Measurements from ENCODE around the gene ACTL6B. TPM values are rescaled to one million over a fixed set of nuclear protein-coding genes. Genes with fewer than 3 reads are reported as not detected.
A peak's percentile ranks its signal among the peaks of the same experiment; 100 is the strongest.

The ACTL6B gene
- total RNA-seq, 2 donors from 2014 or later, result not detected

- no peaks in the 10 kb centered on the region for H3K36me3 ChIP-seq (ENCODE audit: control insufficient read depth, insufficient read depth, low read length)
- Mint-ChIP-seq H3K4me1 (no peaks in the 10 kb centered on the region), H3K36me3 (ENCODE audit: low read depth) (no peaks in the 10 kb centered on the region), H3K4me3 (peak overlapping the region; percentile 31), H3K27me3 (ENCODE audit: insufficient read depth) (peaks cover 32% of the 10 kb centered on the region), H3K9me3 (no peaks in the 10 kb centered on the region), H3K27ac (no peak overlapping the region)
- no peaks in the 10 kb centered on the region for H3K4me1 ChIP-seq (ENCODE audit: control insufficient read depth, insufficient read depth, low read length)
- no peak overlapping the region for H3K4me3 ChIP-seq (ENCODE audit: low read length)
- H3K9me3 ChIP-seq (ENCODE audit: control insufficient read depth, low read length), result no peaks in the 10 kb centered on the region
- no peak for TF ChIP-seq CTCF (conservative IDR thresholded peaks at IDR 0.05)
- no peak overlapping the region for H3K27ac ChIP-seq (ENCODE audit: low read depth, low read length)
- DNase-seq, result no peak
- peaks cover 11% of the 10 kb centered on the region for H3K27me3 ChIP-seq (ENCODE audit: control insufficient read depth, insufficient read depth, low read length, poor library complexity, severe bottlenecking)
- 21 to 67% methylated on average over 1 to 3 of the region's 3 CpGs for WGBS, 2 experiments (ENCODE audit: insufficient coverage in 1 of 2, insufficient read length in 1 of 2)
- no peak overlapping the region for H3K9ac ChIP-seq (ENCODE audit: extremely low read depth, low read length, poor library complexity, severe bottlenecking)
Measured at GRCh38 chr7:100626055-100626454, 30.2 kb downstream of the ACTL6B start.

- Mint-ChIP-seq H3K4me3 (no peak overlapping the region), H3K27ac (no peak overlapping the region), H3K9me3 (no peaks in the 10 kb centered on the region), H3K4me1 (no peaks in the 10 kb centered on the region), H3K27me3 (ENCODE audit: insufficient read depth) (peaks cover 29% of the 10 kb centered on the region), H3K36me3 (ENCODE audit: low read depth) (no peaks in the 10 kb centered on the region)
- TF ChIP-seq CTCF (conservative IDR thresholded peaks at IDR 0.05), result no peak
- DNase-seq, result no peak
- Histone ChIP-seq H3K9me3 (ENCODE audit: control insufficient read depth, low read length) (no peaks in the 10 kb centered on the region), H3K9ac (ENCODE audit: extremely low read depth, low read length, poor library complexity, severe bottlenecking) (no peak overlapping the region), H3K36me3 (ENCODE audit: control insufficient read depth, insufficient read depth, low read length) (no peaks in the 10 kb centered on the region), H3K27ac (ENCODE audit: low read depth, low read length) (no peak overlapping the region), H3K27me3 (ENCODE audit: control insufficient read depth, insufficient read depth, low read length, poor library complexity, severe bottlenecking) (peaks cover 11% of the 10 kb centered on the region), H3K4me1 (ENCODE audit: control insufficient read depth, insufficient read depth, low read length) (no peaks in the 10 kb centered on the region), H3K4me3 (ENCODE audit: low read length) (no peak overlapping the region)
- WGBS, 2 experiments (ENCODE audit: insufficient coverage in 1 of 2, insufficient read length in 1 of 2), result 86 to 89% methylated on average over 11 to 15 of the region's 15 CpGs
Measured at GRCh38 chr7:100623951-100624824, 32.1 kb downstream of the ACTL6B start.

- Histone ChIP-seq H3K4me1 (ENCODE audit: control insufficient read depth, insufficient read depth, low read length) (no peaks in the 10 kb centered on the region), H3K4me3 (ENCODE audit: low read length) (no peak overlapping the region), H3K9ac (ENCODE audit: extremely low read depth, low read length, poor library complexity, severe bottlenecking) (no peak overlapping the region), H3K27me3 (ENCODE audit: control insufficient read depth, insufficient read depth, low read length, poor library complexity, severe bottlenecking) (peaks cover 11% of the 10 kb centered on the region), H3K9me3 (ENCODE audit: control insufficient read depth, low read length) (no peaks in the 10 kb centered on the region), H3K27ac (ENCODE audit: low read depth, low read length) (no peak overlapping the region), H3K36me3 (ENCODE audit: control insufficient read depth, insufficient read depth, low read length) (no peaks in the 10 kb centered on the region)
- H3K27ac Mint-ChIP-seq, result no peak overlapping the region
- no peak overlapping the region for H3K4me3 Mint-ChIP-seq
- H3K27me3 Mint-ChIP-seq (ENCODE audit: insufficient read depth), result peaks cover 16% of the 10 kb centered on the region
- WGBS, 2 experiments (ENCODE audit: insufficient coverage in 1 of 2, insufficient read length in 1 of 2), result 83 to 86% methylated on average over 7 to 8 of the region's 8 CpGs
- DNase-seq, result no peak
- H3K4me1 Mint-ChIP-seq, result no peaks in the 10 kb centered on the region
- H3K9me3 Mint-ChIP-seq, result no peaks in the 10 kb centered on the region
- H3K36me3 Mint-ChIP-seq (ENCODE audit: low read depth), result no peaks in the 10 kb centered on the region
- no peak for TF ChIP-seq CTCF (conservative IDR thresholded peaks at IDR 0.05)
Measured at GRCh38 chr7:100621554-100621953, 34.7 kb downstream of the ACTL6B start.
